MCF 10A (cell line): ENCODE results near the gene SLMAP. TPM values are rescaled to one million over a fixed set of nuclear protein-coding genes. Genes with fewer than 3 reads are reported as not detected.

Experiments
- BruUV-seq: library from RNA; stranded (reverse); fragments of 400-500 nt; replicated peaks from 2 replicates; lab custom pipeline; 2021; lab: Mats Ljungman, UMichigan
- CTCF ChIA-PET: fragments of 300-600 bp; sonication (Branson Sonifier 250); formaldehyde crosslinking; extraction: SDS; loops from one replicate; lab custom pipeline; 2021; ENCODE audit warnings: antibody characterized with exemption, inconsistent platforms; lab: Yijun Ruan, JAX
- POLR2A ChIA-PET: fragments of 300-600, 350-650 bp; sonication (Branson Sonifier 250); formaldehyde crosslinking; extraction: SDS; loops from one replicate; lab custom pipeline; 2020; ENCODE audit warnings: antibody characterized with exemption, inconsistent platforms; lab: Yijun Ruan, JAX
- DNase-seq: peaks from one replicate; pipeline ENCODE4 v3.0.0-alpha.2; 2018; ENCODE audit not compliant: unreplicated experiment
- H3K27ac Mint-ChIP-seq: one replicate; pipeline ENCODE4 v1.8.0; 2022; ENCODE audit warnings: mild to moderate bottlenecking, low read depth, mixed read lengths; ENCODE audit not compliant: unreplicated experiment
- H3K27me3 Mint-ChIP-seq: one replicate; pipeline ENCODE4 v1.8.0; 2022; ENCODE audit warnings: mixed read lengths; ENCODE audit not compliant: insufficient read depth, unreplicated experiment
- H3K36me3 Mint-ChIP-seq: one replicate; pipeline ENCODE4 v1.8.0; 2022; ENCODE audit warnings: mild to moderate bottlenecking, moderate library complexity, mixed read lengths; ENCODE audit not compliant: insufficient read depth, unreplicated experiment
- H3K4me1 Mint-ChIP-seq: one replicate; pipeline ENCODE4 v1.8.0; 2022; ENCODE audit warnings: mixed read lengths; ENCODE audit not compliant: insufficient read depth, unreplicated experiment
- H3K4me3 Mint-ChIP-seq: one replicate; pipeline ENCODE4 v1.8.0; 2022; ENCODE audit warnings: mild to moderate bottlenecking, moderate library complexity, mixed read lengths; ENCODE audit not compliant: unreplicated experiment
- H3K9me3 Mint-ChIP-seq: one replicate; pipeline ENCODE4 v1.8.0; 2022; ENCODE audit warnings: mixed read lengths; ENCODE audit not compliant: unreplicated experiment
- CTCF ChIP-seq: fragments of 200-600 bp; IDR thresholded peaks from one replicate; pipeline ENCODE4 v1.8.0; 2022; ENCODE audit warnings: antibody characterized with exemption, mild to moderate bottlenecking; ENCODE audit not compliant: unreplicated experiment
- intact Hi-C: fragments of 100-400 bp; cut with micrococcal nuclease; formaldehyde crosslinking; loops from 2 replicates; pipeline ENCODE4 v1.14.1; 2022
- total RNA-seq: library from RNA; stranded (reverse); gene quantifications from 2 replicates; pipeline ENCODE4 v1.2.3, GENCODE V29; 2022

Gene SLMAP
- total RNA-seq, 1 experiment from 2014 or later, result 77.9 TPM

GRCh38 chr3:57927916-57928315 is 171.8 kb downstream of the SLMAP start:
- H3K27ac Mint-ChIP-seq, result no peak overlapping the region
- no TSS peak for BruUV-seq
- intact Hi-C loops, result no loop called here
- no peaks in the 10 kb centered on the region for H3K27me3 Mint-ChIP-seq
- no peaks in the 10 kb centered on the region for H3K4me1 Mint-ChIP-seq
- no peak overlapping the region for H3K4me3 Mint-ChIP-seq
- peaks cover 64% of the 10 kb centered on the region for H3K36me3 Mint-ChIP-seq
- no peaks in the 10 kb centered on the region for H3K9me3 Mint-ChIP-seq
- no peak for TF ChIP-seq CTCF
- DNase-seq, result no peak
- POLR2A ChIA-PET, result interaction anchor here (0.8 to 1.1 kb wide), 2 partner anchors 38 to 267 kb away, joined by 3 read pairs; no protein-coding TSS in a partner anchor
- CTCF ChIA-PET, result interaction anchor here (0.6 kb wide), 1 partner anchor 13 kb away, joined by 3 read pairs; no protein-coding TSS in a partner anchor

GRCh38 chr3:57928511-57928910 is 172.4 kb downstream of the SLMAP start:
- CTCF ChIA-PET, result interaction anchor here (0.6 kb wide), 1 partner anchor 13 kb away, joined by 3 read pairs; no protein-coding TSS in a partner anchor
- DNase-seq, result no peak
- Mint-ChIP-seq H3K4me3 (no peak overlapping the region), H3K27ac (no peak overlapping the region), H3K36me3 (peaks cover 61% of the 10 kb centered on the region), H3K4me1 (no peaks in the 10 kb centered on the region), H3K27me3 (no peaks in the 10 kb centered on the region), H3K9me3 (no peaks in the 10 kb centered on the region)
- TF ChIP-seq CTCF, result no peak
- POLR2A ChIA-PET, result no interaction called here
- BruUV-seq, result no TSS peak
- intact Hi-C loops, result no loop called here

GRCh38 chr3:57929988-57930387 is 173.9 kb downstream of the SLMAP start:
- TF ChIP-seq CTCF, result no peak
- POLR2A ChIA-PET, result no interaction called here
- H3K27ac Mint-ChIP-seq, result no peak overlapping the region
- H3K36me3 Mint-ChIP-seq, result peaks cover 54% of the 10 kb centered on the region
- no peak for DNase-seq
- no peak overlapping the region for H3K4me3 Mint-ChIP-seq
- H3K4me1 Mint-ChIP-seq, result no peaks in the 10 kb centered on the region
- CTCF ChIA-PET, result no interaction called here
- BruUV-seq, result no TSS peak
- intact Hi-C loops, result no loop called here
- H3K27me3 Mint-ChIP-seq, result no peaks in the 10 kb centered on the region
- no peaks in the 10 kb centered on the region for H3K9me3 Mint-ChIP-seq

GRCh38 chr3:57933602-57934001 is 177.5 kb downstream of the SLMAP start:
- CTCF ChIA-PET, result no interaction called here
- BruUV-seq, result no TSS peak
- intact Hi-C loops, result no loop called here
- POLR2A ChIA-PET, result interaction anchor here (0.6 kb wide), 1 partner anchor 12 kb away, joined by 3 read pairs; no protein-coding TSS in a partner anchor
- Mint-ChIP-seq H3K9me3 (no peaks in the 10 kb centered on the region), H3K4me3 (no peak overlapping the region), H3K4me1 (no peaks in the 10 kb centered on the region), H3K36me3 (peaks cover 34% of the 10 kb centered on the region), H3K27me3 (no peaks in the 10 kb centered on the region), H3K27ac (no peak overlapping the region)
- no peak for TF ChIP-seq CTCF
- DNase-seq, result no peak
